HL-60 (cell line): ENCODE results near the gene TLR5.

ENCODE experiments used
- DNase-seq, 2 experiments: peaks; one replicate each; pipeline ENCODE4 v3.0.0-alpha.2; 2010 to 2020; ENCODE audit warnings: low read depth in 1 of 2, low spot score in 1 of 2
- H3K27ac ChIP-seq: fragments of 250-450 bp; sonication (Bioruptor Pico); replicated peaks from 2 replicates; pipeline ENCODE4 v1.5.1; 2020; ENCODE audit warnings: mild to moderate bottlenecking, moderate library complexity
- H3K27me3 ChIP-seq: fragments of 250-450 bp; sonication (Bioruptor Pico); 2 replicates; pipeline ENCODE4 v1.5.1; 2021; ENCODE audit warnings: mild to moderate bottlenecking, moderate library complexity; ENCODE audit not compliant: insufficient read depth, poor library complexity, severe bottlenecking
- H3K4me3 ChIP-seq: replicated peaks from 2 replicates; pipeline ENCODE4 v1.5.1; 2011; ENCODE audit warnings: mild to moderate bottlenecking, control low read depth, low read length; ENCODE audit not compliant: insufficient read depth
- GABPA ChIP-seq: IDR thresholded peaks from 2 replicates; pipeline ENCODE4 v1.6.1; 2012; ENCODE audit warnings: low read depth
- POLR2AphosphoS5 ChIP-seq: IDR thresholded peaks from 2 replicates; pipeline ENCODE4 v1.6.1; 2012; ENCODE audit warnings: low read depth
- SPI1 ChIP-seq: IDR thresholded peaks from 2 replicates; pipeline ENCODE4 v1.6.1; 2012; ENCODE audit warnings: low read depth, mild to moderate bottlenecking, borderline replicate concordance
- TF ChIP-seq, protein P1 (sequence below): IDR thresholded peaks from one replicate; pipeline ENCODE4 v1.5.1; 2011; ENCODE audit warnings: low read length, control low read depth, inconsistent platforms; ENCODE audit not compliant: insufficient read depth
- TF ChIP-seq, protein P2 (sequence below): IDR thresholded peaks from 2 replicates; pipeline ENCODE4 v1.6.1; 2012; ENCODE audit warnings: low read depth; ENCODE audit not compliant: insufficient replicate concordance

The TLR5 gene

DNA sequence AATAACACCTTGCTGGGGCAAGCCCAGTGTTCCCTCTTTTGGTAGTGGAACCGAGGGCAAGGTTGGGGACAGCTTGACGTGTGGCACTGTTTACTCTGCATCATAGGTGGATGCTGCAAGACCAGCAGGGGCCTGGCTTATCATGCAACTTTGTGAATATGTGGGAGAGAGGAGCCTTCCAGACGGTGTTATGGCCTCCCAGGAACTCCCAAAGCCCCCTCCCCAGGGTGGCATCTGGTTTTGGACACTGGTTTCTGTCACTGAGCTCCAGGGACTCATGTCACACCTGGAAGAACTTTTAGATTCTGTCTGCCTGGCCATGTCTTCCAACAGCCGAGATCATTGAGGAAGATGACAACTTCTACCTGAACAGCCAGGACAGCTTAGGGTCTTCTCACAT lies 1.4 kb upstream of the TLR5 start:
- no peaks in the 10 kb centered on the region for H3K27me3 ChIP-seq
- no peak for DNase-seq
- no peak overlapping the region for H3K27ac ChIP-seq
- no peak overlapping the region for H3K4me3 ChIP-seq
- TF ChIP-seq POLR2AphosphoS5 = no peak
- TF ChIP-seq SPI1 = no peak
- TF ChIP-seq, protein P1, sequence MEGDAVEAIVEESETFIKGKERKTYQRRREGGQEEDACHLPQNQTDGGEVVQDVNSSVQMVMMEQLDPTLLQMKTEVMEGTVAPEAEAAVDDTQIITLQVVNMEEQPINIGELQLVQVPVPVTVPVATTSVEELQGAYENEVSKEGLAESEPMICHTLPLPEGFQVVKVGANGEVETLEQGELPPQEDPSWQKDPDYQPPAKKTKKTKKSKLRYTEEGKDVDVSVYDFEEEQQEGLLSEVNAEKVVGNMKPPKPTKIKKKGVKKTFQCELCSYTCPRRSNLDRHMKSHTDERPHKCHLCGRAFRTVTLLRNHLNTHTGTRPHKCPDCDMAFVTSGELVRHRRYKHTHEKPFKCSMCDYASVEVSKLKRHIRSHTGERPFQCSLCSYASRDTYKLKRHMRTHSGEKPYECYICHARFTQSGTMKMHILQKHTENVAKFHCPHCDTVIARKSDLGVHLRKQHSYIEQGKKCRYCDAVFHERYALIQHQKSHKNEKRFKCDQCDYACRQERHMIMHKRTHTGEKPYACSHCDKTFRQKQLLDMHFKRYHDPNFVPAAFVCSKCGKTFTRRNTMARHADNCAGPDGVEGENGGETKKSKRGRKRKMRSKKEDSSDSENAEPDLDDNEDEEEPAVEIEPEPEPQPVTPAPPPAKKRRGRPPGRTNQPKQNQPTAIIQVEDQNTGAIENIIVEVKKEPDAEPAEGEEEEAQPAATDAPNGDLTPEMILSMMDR = no peak
- TF ChIP-seq GABPA = no peak
- TF ChIP-seq, protein P2, sequence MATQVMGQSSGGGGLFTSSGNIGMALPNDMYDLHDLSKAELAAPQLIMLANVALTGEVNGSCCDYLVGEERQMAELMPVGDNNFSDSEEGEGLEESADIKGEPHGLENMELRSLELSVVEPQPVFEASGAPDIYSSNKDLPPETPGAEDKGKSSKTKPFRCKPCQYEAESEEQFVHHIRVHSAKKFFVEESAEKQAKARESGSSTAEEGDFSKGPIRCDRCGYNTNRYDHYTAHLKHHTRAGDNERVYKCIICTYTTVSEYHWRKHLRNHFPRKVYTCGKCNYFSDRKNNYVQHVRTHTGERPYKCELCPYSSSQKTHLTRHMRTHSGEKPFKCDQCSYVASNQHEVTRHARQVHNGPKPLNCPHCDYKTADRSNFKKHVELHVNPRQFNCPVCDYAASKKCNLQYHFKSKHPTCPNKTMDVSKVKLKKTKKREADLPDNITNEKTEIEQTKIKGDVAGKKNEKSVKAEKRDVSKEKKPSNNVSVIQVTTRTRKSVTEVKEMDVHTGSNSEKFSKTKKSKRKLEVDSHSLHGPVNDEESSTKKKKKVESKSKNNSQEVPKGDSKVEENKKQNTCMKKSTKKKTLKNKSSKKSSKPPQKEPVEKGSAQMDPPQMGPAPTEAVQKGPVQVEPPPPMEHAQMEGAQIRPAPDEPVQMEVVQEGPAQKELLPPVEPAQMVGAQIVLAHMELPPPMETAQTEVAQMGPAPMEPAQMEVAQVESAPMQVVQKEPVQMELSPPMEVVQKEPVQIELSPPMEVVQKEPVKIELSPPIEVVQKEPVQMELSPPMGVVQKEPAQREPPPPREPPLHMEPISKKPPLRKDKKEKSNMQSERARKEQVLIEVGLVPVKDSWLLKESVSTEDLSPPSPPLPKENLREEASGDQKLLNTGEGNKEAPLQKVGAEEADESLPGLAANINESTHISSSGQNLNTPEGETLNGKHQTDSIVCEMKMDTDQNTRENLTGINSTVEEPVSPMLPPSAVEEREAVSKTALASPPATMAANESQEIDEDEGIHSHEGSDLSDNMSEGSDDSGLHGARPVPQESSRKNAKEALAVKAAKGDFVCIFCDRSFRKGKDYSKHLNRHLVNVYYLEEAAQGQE = no peak

DNA sequence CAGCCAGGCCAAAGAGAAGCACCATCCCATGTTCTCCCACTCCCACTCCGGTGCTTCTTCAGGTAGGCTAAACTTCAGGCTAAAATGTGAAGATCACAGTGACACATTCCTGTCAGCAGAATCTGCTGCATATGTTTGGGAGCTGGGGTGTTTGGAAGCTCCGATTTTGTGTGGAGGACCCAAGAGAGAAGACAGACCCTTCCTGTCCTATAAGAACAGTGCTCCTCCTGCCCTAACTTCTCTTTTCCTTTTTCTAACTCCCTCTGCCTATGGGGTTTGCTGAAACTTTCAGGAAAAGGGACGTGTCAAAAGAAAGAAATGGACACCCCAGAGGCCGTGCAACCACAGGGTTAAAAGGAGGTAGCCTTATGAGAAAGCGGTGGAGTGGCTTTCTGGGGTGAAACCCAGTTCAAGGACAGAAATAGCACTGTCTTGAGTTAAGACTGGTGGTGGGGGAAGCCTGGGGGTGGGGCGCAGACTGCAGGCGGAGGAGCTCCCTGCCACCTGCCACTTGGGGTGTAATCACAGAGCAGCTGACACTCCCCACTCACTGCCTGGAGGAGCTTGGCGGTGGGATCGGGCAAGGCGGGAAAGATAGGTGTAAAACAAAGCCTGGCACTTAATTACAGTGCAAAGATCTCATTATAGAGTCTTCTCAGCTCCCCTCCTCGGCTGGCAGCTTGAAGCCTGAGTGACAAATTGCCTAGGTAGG lies 645 bp upstream of the TLR5 start:
- TF ChIP-seq POLR2AphosphoS5 (no peak), SPI1 (no peak), GABPA (no peak)
- TF ChIP-seq, protein P1 = no peak
- TF ChIP-seq, protein P2 = no peak
- H3K4me3 ChIP-seq = peak overlapping the region; percentile 64
- DNase-seq = no peak
- no peak overlapping the region for H3K27ac ChIP-seq
- no peaks in the 10 kb centered on the region for H3K27me3 ChIP-seq

DNA sequence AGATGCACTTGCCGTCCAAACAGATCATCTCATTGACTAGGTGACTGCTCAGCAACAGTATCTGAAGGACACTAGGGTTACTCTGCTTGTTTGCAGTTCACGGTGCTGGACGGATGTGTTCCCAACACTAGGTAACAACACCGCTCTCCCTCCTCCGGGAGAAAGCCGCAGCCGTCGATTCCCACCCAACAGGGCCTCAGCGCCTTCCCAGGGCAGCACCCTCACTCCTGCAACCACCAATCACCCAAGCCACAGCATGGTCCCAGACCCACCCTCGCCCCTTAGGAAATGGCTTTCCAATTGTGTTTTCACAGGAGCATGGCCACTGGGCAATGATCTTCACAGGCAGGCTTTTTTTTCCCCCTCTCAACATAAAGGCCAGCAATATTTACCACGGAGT lies 779 bp downstream of the TLR5 start:
- no peaks in the 10 kb centered on the region for H3K27me3 ChIP-seq
- no peak overlapping the region for H3K4me3 ChIP-seq
- DNase-seq = no peak
- H3K27ac ChIP-seq = no peak overlapping the region
- TF ChIP-seq, protein P2 = no peak
- TF ChIP-seq SPI1 = no peak
- TF ChIP-seq, protein P1 = no peak
- TF ChIP-seq GABPA = no peak
- no peak for TF ChIP-seq POLR2AphosphoS5
